ENCODE results near the gene SIRT3. TPM values are rescaled to one million over a fixed set of nuclear protein-coding genes. Genes with fewer than 3 reads are reported as not detected.
A peak's percentile ranks its signal among the peaks of the same experiment; 100 is the strongest.

SIRT3 gene
- total and polyA plus RNA-seq, 2 of the 4 experiments (the other 2 are of a cell fraction) = 5.4 to 18.6 TPM

- peak overlapping the region; percentile 80 for H2BK20ac ChIP-seq (ENCODE audit: low read depth, low read length)
- H4K8ac ChIP-seq (ENCODE audit: low read depth in 2 of 2, low read length in 2 of 2) = peak overlapping the region; percentile 36 to 85
- dilution Hi-C loops (cut with HindIII; ENCODE audit: low sequenced_read_pairs, unreplicated experiment) = no loop called here
- peak overlapping the region; percentile 70 for H3K4me3 ChIP-seq (ENCODE audit: insufficient read depth, low read depth, low read length)
- H3K79me1 ChIP-seq (ENCODE audit: low read depth in 1 of 2, low read length in 2 of 2) = peaks cover 35 to 82% of the 10 kb centered on the region in 2 experiments
- ChIA-PET CTCF (no interaction called here), POLR2A (ENCODE audit: unreplicated experiment) (no interaction called here)
- peak overlapping the region; percentile 90 for H3K9ac ChIP-seq (ENCODE audit: low read depth, low read length)
- in situ Hi-C loops (cut with MboI; ENCODE audit: low sequenced_read_pairs) = no loop called here
- peak overlapping the region; percentile 97 for H2AK5ac ChIP-seq (ENCODE audit: low read depth, low read length)
- H2AFZ ChIP-seq (replicated peaks; ENCODE audit: low read length, poor library complexity) = peak overlapping the region; percentile 29
- DNase-seq (peak; percentile 88), ATAC-seq (ENCODE audit: low read depth) (peak; percentile 31)
- no CpG with 5 or more reads among the region's 9 CpGs for WGBS, 2 experiments (ENCODE audit: extremely low coverage in 2 of 2, insufficient read length in 1 of 2)
- peak; percentile 71 for TF ChIP-seq POLR2A (IDR thresholded peaks at IDR 0.05; ENCODE audit: low read depth, low read length)
- TF ChIP-seq BHLHE40 (IDR thresholded peaks at IDR 0.05; ENCODE audit: low read depth, low read length) = no peak
- no peak for TF ChIP-seq RAD21 (IDR thresholded peaks at IDR 0.05; ENCODE audit: low read length)
- no peak for TF ChIP-seq RFX5 (IDR thresholded peaks at IDR 0.05; ENCODE audit: low read depth, low read length)
- TF ChIP-seq, protein P1, sequence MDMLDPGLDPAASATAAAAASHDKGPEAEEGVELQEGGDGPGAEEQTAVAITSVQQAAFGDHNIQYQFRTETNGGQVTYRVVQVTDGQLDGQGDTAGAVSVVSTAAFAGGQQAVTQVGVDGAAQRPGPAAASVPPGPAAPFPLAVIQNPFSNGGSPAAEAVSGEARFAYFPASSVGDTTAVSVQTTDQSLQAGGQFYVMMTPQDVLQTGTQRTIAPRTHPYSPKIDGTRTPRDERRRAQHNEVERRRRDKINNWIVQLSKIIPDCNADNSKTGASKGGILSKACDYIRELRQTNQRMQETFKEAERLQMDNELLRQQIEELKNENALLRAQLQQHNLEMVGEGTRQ (IDR thresholded peaks at IDR 0.05; ENCODE audit: low read depth, low read length) = no peak
- no peak for TF ChIP-seq CHD1 (IDR thresholded peaks at IDR 0.05; ENCODE audit: low read depth, low read length)
- TF ChIP-seq SMC3 (IDR thresholded peaks at IDR 0.05; ENCODE audit: low read depth, low read length) = no peak; the same call in 1 of the 2 replicates
- TF ChIP-seq MAZ (IDR thresholded peaks at IDR 0.05; ENCODE audit: borderline replicate concordance, low read depth, low read length) = peak; percentile 43; the same call in 1 of the 2 replicates
- TF ChIP-seq MAFK (IDR thresholded peaks at IDR 0.05; ENCODE audit: low read depth, low read length) = no peak
- no peak for TF ChIP-seq CEBPB (IDR thresholded peaks at IDR 0.05; ENCODE audit: low read depth, low read length)
- peak overlapping the region; percentile 93 for H4K91ac ChIP-seq (ENCODE audit: insufficient read depth, low read depth, low read length)
- peaks cover 25% of the 10 kb centered on the region for H3K4me1 ChIP-seq (ENCODE audit: control insufficient read depth, insufficient read depth, low read length)
- peak overlapping the region; percentile 36; the same call in 1 of the 2 replicates for H3K18ac ChIP-seq (ENCODE audit: low read depth, low read length)
- peak overlapping the region; percentile 86 for H3K4me2 ChIP-seq (ENCODE audit: low read depth, low read length)
- H3K56ac ChIP-seq (ENCODE audit: extremely low read depth, insufficient read depth, low read length) = peak overlapping the region; percentile 77
- peak overlapping the region; percentile 82 for H3K27ac ChIP-seq (ENCODE audit: insufficient read depth, low read length)
- BruUV-seq (replicated peaks) = no TSS peak
- peak overlapping the region; percentile 99 for H2AK9ac ChIP-seq (replicated peaks; ENCODE audit: low read depth, low read length, poor library complexity)
- H4K20me1 ChIP-seq (ENCODE audit: insufficient read depth, low read length) = peaks cover 72% of the 10 kb centered on the region
- peak overlapping the region; percentile 97 for H3K4ac ChIP-seq (ENCODE audit: low read depth, low read length)
- no peaks in the 10 kb centered on the region for H3K9me3 ChIP-seq (ENCODE audit: control insufficient read depth, insufficient read depth, low read length)
- H3K23ac ChIP-seq (ENCODE audit: low read depth, low read length) = peak overlapping the region; percentile 84
- peaks cover 58% of the 10 kb centered on the region for H3K36me3 ChIP-seq (ENCODE audit: control insufficient read depth, insufficient read depth, low read length)
- H2BK5ac ChIP-seq (ENCODE audit: low read depth, low read length, poor library complexity, severe bottlenecking) = peak overlapping the region; percentile 91
- no peaks in the 10 kb centered on the region for H3K27me3 ChIP-seq (ENCODE audit: control insufficient read depth, insufficient read depth, low read length)
- intact Hi-C loops (cut with micrococcal nuclease) = no loop called here
- H2BK120ac ChIP-seq (ENCODE audit: low read depth, low read length) = peak overlapping the region; percentile 86
- peaks cover 18% of the 10 kb centered on the region for H3K9me1 ChIP-seq (ENCODE audit: insufficient read depth, low read length)
- H4K5ac ChIP-seq (ENCODE audit: low read depth, low read length) = peak overlapping the region; percentile 70
- H3K14ac ChIP-seq (replicated peaks; ENCODE audit: low read depth, low read length) = peak overlapping the region; percentile 87
- peak overlapping the region; percentile 87 for H2BK15ac ChIP-seq (ENCODE audit: low read depth, low read length)
Measured at GRCh38 chr11:210122-210802, 25.9 kb downstream of the SIRT3 start.

All from IMR-90 (cell line).